NCI-H1417 treated with DMSO at 0.1 percent for 48 hours (cell line): Measurements from ENCODE around the gene CATSPER4.

Source experiments
- DNase-seq: peaks from one replicate; lab custom pipeline; 2025; lab: John Stamatoyannopoulos, UW

The CATSPER4 gene

DNA sequence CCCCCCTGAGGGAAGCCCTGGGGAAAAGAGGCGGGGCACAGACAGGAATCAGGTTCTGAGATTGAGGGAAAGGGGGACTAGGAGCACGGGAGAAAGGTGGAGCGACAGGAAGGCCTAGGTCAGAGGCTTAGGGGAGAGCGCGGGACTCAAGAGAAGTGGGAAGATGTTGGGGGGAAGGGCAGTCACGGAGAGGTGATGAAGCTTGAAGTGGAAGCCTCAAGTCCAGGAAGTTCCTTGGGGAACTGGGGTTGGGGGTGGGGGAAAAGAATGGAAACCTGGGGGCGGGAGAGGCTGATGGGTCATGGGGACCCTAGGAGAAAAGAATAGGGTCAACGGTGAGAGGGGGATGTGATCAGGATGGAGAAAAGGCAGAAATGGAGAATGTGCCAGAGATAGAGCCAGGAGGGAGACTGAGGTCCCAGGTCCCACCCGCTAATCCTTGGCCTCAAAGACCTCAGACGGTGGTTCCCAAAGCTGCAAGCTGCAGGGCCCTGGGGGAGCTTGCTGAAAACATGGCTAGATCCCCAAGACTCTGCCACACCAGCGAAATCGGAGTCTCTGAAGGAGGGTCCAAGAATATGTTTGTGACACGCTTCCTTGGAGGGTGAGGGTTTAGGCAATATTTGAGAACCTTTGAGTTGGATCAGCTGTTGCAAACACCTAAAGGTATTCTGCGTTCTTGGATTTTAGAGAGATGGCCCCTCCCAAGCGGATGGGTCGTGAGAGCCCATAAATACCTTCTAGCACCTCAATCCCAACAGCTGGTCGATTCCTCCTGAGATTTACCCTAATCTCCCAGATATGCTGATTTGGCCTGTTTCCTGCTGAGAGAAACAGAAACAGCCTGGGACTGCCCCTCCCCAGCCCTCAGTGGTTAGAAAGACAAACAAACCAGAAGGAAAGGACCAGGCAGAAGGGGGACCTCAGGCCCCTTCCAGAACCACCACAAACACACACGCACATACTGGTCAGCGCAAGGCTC, 25.2 kb upstream of the CATSPER4 start:
- no peak for DNase-seq

DNA sequence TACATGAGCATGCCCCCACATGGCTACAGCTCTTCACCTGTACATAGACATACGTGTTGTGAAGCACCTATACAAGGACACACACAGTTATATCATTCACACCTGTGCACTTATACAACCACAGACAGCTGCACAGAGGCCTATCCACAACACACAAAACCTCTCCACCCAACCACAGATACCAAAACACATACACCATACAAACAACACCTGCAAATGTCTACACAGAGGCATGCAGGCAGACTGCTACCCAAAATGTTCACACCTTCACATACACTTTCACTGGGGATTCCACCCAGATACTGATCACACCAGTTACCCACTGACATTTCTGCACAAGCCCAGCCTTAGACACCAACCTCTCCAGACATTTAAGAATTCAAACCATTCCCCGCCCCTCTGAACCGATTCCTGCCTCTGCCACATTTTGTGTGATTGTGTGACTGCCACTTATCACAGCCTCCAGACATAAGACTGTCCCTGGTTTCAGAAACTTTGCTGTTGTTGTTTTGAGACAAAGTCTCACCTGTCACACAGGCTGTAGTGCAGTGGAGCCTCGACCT, 23.6 kb upstream of the CATSPER4 start:
- DNase-seq: no peak

DNA sequence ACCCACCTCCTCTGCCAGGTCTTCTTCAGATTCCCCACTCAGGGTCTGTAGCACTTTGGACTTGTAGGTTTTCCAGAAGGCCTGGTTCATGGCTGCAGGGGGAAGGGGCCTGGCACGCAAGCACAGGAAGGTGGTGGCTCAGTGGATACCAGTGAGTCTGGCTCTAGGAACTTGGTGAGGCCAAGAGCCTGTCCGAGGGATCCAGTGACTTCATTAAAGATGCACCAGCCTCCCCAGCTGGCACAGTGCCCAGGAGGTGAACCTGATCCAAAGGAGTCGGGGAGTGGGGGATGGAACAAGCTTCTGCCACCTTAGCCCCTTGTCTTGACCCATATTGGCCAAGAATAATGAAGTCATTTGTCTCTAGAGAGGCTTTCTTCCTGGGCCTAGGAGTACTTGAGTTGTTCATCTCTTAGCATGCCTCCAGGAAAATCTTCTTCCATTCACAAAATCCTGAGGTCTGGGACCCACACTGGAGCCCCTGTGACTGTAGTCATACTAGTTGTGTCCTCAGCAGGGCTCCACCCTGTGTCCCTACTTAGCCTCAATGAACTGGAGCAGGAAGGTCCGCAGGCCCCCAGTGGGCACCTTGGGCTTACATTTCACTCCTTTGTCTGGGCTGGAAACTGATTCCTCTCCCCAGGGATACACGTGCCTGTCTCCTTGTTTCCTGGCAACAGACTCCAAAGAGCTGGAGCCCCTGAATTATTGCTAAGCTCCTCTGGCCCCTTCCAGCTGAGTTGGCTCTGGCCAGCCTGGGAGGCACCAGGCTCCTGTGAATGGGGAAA, 21.8 kb upstream of the CATSPER4 start, which contains the start of gene C1orf232:
Gene C1orf232 (minus strand): TSS at position 554 of the 788 bp plus-strand sequence. CDS start 464 bp downstream, at position 90.
- DNase-seq: peak; percentile 34

DNA sequence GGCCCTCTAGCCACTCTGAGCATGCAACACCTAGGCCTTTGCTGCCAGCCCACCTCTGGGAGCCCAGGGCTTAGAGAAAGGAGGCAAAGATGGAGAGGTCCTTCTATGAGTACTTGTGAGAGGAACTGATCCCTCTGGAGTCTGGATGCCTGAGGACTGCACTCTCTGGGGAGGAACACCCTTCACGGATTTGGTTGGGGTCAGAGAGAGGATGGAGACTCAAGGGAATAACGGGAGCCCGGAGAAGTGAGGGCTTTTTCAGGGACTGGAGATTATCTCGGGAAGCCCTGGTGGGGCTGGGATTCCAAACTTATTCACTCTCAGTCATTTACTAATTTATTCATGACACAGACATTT, 21.2 kb upstream of the CATSPER4 start:
- DNase-seq: no peak

DNA sequence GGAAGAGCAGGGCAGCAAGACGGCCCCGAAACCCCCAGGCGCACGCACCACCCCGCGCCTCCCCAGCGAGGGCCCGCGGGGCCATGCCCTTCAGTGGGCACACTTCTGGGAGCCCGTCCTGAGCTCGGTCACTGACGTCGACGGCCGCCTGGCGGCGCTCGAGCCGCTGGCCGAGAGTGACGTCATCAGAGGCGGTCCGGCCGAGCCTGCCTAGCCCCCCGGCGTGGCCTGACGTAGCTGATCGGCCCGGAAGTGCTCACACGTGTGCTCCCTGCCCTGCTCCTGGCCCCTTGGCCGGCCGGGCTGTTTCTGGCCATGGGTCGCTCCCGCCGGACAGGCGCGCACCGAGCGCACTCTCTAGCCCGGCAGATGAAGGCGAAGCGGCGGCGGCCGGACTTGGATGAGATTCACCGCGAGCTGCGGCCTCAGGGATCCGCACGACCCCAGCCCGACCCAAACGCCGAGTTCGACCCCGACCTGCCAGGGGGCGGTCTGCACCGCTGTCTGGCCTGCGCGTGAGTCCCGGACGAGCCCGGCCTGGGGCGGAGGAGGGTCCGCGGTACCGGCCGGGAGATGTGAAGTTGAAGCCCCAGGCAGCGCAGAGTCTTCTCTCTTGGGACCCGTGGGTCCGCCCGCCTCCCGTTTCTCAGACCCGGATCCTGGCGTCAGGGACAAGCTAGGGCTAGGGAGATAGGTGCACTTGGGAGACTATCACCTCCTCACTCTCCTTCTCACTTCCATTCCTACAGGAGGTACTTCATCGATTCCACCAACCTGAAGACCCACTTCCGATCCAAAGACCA, 20.5 kb upstream of the CATSPER4 start, which contains the start of gene ZNF593:
Gene ZNF593 (plus strand): TSS at position 240 of the 803 bp plus-strand sequence. CDS start 76 bp downstream, at position 316.
- DNase-seq: no peak

DNA sequence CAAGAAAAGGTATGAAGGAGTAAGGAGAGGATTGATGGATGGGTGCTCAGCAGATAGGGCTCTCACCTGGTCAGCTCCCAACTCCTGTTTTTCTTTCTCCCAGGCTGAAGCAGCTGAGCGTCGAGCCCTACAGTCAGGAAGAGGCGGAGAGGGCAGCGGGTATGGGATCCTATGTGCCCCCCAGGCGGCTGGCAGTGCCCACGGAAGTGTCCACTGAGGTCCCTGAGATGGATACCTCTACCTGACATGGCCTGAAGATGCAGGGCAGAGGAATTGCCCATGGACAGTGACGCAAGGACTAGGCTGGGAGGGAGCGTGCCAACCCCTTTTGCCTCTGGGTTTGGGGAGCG, 20.0 kb upstream of the CATSPER4 start:
- DNase-seq: no peak

DNA sequence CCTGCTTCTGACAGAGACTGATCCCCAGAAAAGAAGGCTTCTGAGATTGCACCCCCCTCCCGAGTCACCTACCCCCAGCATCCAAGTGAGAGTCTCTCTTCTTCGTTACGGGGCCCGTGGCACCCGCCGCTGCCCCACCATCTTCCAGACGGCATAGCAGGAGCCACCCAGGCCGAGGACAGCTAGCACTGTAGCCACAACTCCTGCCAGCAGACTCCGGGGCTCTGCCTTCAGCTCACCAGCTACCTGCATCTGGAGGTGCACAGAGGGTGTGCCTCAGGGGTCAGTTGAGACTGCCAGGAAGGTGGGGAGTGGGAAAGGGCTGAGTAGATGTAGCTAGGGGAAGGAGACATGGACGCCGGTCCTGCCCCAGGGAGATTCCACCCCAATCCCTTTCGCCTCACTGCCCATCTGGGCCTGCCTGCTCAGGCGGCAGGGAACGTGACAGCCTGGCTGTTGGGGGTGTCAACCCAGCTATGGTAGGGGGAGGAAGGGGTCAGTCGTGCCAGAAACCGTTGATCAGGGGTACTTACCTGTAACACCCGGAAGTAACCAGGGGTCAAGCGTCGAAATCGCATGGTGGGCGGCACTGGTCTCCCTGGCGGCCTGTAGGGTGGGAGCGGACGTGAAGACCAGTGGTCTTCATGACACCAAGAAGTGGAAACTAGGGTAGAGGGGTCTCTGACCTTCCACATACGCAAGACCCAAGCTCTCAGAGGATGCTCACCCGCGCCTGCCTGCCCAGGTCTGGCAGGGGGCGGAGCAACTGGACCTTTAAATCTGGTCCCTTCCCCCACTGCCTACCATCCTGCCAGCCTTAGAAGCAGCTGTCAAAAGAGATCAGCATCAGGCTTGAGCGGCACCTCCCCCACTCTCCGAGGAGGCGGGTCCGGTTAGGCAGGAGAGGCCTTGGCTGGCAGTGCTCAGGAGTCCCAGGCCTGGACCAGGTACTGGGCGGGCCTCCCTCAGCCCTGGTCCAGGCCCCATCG, 19.0 kb upstream of the CATSPER4 start, which contains the start of gene ZNF593OS:
Gene ZNF593OS (minus strand): TSS at position 749 of the 989 bp plus-strand sequence. CDS start 171 bp downstream, at position 578.
- DNase-seq: no peak

DNA sequence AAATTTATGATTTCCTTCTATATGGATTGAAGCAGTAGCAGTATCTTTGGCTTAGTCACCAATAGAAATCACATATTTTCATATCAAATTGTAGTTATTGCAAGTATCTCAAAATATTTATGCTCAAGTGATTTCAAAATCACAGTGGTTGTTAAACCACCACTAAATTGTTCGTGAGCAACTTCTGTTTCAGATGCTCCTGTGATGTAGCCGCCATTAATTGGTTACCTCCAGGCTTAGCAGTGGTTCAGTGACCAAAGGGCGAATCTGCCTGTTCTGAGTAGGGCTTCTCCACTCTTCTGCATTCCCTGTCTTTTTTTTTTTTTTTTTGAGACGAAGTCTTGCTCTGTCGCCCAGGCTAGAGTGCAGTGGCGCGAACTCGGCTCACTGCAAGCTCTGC, 15.1 kb upstream of the CATSPER4 start:
- DNase-seq: no peak

DNA sequence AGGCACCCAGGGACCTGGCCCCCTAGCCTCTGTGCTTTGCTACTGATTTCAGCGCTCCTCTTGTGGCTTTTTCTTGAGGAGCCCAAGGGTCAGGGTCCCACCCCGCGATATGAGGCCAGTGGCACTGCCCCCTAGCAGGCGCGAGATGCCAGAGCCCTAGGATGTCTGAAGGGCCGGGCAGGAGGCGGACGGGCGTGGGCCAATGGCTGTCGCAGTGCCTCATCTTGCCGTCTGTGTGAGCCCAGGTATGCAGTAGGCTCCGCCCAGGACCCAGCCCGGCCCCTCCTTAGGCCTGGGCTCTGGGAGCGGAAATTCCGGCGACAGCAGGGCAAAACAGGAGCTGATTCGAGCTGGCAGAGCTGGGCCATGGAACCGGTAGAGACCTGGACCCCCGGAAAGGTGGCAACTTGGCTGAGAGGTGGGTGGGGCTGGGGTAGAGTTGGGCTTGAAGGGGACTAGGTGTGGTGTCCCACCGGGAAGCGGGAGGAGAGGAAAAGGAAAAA, 13.2 kb upstream of the CATSPER4 start, which contains the start of gene CNKSR1:
Gene CNKSR1 (plus strand): TSS at position 310 of the 503 bp plus-strand sequence. CDS start 57 bp downstream, at position 367.
- no peak for DNase-seq

DNA sequence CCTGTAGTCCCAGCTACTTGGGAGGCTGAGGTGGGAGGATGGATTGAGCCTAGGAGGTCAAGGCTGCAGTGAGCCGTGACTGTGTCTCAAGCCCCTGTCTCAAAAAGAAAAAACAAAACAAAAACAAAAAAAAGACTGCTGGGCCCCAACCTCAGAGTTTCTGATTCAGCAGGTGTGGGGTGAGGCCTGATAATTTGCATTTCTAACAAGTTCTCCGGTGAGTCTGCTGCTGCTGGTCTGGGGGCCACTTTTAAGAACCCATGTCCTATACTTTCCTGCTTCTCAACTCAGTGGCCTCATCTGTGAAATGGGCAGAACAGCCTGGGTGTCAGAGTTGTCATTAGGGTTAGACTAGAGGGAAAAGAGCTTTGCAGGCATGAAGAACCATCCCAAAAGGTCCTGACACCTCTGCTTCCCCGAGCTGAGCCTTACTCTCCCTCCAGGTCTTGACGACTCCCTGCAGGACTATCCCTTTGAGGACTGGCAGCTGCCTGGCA, 10.3 kb upstream of the CATSPER4 start:
- DNase-seq: no peak

DNA sequence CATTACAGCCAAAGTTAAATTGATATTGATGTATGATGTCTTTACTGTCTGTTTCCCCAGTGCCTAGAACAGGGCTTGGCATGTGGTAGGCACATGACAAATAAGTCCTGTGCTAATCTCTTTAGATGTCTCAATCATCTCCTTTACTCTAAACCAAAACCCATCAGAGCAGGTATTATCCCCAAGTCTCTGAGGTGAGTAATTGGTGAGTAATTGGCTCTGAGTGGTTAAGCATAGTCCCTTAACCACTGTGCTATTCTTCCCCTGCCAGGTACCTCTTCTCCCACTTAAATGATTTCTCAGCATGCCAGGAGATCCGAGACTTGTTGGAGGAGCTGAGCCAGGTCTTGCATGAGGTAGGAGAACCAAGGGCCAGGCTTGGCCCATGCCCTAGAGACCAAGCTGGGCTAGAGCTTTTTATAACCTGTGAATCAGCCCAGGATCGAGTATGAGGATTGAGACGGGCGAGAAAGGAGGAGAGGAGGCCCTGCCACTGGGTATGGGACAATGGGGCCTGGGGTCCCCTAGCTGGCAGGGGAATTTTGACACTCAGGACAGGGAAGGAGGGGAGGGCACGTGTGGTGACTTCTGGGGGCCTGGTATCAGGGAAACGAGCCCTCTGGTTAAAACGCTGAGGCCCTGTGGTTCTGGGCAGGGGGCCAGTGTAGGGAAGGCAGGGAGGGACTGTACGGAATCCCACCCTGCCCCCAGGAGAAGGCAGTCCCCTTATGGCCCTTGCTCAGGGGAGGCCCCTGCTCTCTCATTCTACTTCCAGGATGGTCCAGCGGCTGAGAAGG, 8.6 kb upstream of the CATSPER4 start:
- DNase-seq: no peak

DNA sequence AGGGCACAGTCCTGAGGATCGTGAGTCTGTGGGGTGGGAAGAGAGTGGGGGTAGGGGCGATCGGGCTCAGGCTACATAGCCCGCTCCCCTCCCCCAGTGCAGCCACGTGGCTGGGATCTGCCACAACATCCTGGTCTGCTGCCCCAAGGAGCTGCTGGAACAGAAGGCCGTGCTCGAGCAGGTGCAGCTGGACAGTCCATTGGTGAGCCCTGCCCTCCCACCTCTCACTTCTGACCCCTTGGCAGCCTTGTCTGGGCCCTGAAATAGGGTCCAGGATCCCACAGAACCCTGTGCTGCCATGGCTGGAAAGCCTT, 8.1 kb upstream of the CATSPER4 start:
- no peak for DNase-seq

DNA sequence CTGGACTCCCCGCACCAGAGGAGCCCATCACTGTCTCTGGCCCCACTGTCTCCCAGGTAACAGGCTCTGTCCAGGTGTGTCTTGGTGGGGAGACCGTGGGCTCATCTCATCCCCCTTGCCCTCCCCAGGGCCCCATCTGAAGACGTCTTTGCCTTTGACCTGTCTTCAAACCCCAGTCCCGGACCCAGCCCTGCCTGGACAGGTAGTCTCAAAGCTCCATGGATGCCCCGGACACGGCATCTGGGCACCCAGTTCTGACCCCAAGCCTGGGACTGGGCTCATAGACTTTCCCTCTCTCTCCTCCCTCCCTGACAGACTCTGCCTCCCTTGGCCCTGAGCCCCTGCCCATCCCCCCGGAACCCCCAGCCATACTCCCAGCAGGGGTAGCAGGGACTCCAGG, 6.3 kb upstream of the CATSPER4 start:
- no peak for DNase-seq

DNA sequence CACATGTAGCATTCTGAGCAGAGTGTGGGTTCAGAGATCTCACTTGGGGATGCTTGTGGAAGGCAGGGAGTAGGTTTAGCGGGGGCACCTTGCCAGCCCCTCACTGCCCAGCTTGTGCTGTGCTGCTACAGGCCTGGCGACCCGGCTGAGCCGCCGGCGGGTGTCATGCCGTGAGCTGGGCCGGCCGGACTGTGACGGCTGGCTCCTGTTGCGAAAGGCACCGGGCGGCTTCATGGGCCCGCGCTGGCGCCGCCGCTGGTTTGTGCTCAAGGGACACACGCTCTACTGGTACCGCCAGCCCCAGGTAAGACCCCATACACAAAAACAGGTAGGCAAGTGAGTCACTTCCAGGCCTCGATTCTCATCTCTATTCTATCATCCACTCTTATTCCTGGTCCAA, 5.5 kb upstream of the CATSPER4 start:
- no peak for DNase-seq

DNA sequence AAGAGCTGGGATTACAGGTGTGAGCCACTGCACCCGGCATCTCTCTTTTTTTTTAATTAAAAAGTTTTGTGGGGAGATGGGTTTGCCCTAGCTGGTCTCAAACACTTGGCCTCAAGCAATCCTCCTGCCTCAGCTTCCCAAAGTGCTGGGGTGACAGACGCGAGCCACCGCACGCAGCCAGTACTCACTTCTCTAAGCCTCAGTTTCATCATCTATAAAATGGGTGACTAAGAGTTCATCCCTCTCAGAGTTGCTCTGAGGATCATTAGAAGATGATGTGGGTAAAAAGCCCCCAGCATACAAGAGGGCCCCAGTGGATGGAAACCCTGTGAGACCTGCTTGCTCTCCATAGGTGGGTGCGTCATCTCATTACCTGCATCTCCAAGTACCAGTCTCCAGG, 2.5 kb upstream of the CATSPER4 start:
- DNase-seq: no peak

DNA sequence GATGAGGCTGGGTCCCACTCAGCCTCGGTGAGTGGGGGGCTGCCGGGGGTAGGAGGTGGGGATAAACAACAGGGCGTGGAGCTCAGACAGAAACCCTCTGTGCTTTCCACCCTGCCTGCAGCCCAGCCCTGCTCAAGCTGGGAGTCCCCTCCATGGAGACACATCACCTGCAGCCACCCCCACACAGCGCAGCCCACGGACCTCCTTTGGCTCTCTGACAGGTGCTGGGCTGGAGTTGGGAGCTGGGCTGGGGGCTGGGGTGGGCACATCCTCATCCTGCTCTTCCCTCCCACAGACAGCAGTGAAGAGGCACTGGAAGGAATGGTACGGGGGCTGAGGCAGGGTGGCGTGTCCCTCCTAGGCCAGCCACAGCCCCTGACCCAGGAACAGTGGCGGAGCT, 1.9 kb upstream of the CATSPER4 start:
- DNase-seq: no peak

DNA sequence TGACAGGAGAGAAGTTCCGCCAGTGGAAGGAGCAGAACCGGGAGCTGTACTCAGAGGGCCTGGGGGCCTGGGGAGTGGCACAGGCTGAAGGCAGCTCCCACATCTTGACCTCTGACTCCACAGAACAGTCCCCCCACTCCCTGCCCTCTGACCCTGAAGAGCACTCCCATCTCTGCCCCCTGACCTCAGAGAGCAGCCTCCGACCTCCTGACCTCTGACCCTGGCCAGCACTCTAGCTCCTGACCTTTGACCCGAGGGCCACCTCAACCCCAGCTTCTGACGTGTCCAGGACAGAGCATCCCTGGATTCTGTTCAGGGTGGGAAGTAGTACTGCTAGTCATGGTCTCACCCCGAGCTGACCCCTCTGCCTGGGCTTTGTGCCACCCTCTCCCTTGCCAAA, 1.1 kb upstream of the CATSPER4 start:
- no peak for DNase-seq

DNA sequence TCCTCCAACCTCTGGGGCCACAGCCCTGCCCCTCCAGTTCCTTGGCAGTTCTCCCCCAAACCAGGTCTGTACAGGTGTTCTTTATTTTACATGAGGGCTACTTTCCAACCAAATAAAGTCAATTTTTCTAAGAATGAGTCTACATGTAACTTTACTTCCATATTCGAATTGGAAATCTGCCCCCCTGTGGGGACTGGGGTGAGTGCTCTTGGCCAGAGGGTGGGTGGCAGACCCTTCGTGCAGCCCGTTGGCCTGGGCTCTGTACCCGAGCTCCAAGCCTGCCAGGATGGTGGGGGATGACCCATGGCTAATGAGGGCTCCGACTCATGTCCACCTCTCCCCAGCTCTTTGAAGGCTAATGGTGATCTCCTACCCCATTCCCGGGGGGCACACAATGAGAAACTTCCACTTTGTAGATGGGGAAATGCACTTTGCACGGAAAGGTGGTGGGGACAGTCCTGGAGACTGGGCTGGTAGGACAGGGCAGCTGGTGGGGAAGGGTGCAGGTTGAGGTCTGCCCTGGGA, 589 bp upstream of the CATSPER4 start:
- DNase-seq: no peak

DNA sequence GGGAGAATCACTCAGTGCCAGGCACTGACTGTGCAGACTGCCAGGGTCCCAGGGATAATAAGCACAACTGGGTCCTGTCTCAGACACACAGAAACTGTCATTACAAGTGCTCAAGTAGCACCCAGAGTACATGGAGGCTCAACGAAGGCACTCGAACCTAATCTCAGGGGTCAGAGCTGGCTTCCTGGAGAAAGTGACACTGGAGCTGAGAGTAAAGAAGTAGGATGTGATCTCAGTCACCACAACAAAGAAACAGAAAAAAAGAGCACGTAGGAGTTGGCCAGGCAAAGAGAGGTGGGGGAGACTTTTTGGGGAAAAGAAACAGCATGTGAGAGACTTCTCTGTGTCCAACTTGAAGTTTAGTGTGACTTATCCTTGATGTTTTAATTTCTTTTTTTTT, 1.3 kb downstream of the CATSPER4 start:
- no peak for DNase-seq
